HG02588 (cell line): ENCODE measurements around the gene NRTN.

Experiments used
- ATAC-seq: cut with Tn5 transposase; IDR thresholded peaks from one replicate; pipeline ENCODE4 v1.9.1; 2021; ENCODE audit warnings: mild to moderate bottlenecking, moderate library complexity; ENCODE audit not compliant: unreplicated experiment

The NRTN gene

DNA sequence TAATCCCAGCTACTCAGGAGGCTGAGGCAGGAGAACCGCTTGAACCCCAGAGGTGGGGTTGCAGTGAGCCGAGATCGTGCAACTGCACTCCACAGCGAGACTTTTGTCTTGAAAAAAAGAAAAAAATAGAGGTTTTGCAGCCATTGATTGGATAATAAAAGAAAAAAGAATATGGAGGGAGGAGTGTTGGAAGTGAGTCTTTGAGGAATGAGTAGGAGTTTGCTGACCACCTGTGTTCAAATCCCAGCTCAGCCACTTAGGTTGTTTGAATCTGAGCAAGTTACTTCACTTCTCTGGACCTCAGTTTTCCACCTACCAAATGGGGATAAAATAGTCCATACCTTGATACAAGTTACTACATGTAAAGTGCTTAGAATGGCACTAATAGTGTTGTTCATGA lies 6.2 kb downstream of the NRTN start:
- no peak for ATAC-seq

DNA sequence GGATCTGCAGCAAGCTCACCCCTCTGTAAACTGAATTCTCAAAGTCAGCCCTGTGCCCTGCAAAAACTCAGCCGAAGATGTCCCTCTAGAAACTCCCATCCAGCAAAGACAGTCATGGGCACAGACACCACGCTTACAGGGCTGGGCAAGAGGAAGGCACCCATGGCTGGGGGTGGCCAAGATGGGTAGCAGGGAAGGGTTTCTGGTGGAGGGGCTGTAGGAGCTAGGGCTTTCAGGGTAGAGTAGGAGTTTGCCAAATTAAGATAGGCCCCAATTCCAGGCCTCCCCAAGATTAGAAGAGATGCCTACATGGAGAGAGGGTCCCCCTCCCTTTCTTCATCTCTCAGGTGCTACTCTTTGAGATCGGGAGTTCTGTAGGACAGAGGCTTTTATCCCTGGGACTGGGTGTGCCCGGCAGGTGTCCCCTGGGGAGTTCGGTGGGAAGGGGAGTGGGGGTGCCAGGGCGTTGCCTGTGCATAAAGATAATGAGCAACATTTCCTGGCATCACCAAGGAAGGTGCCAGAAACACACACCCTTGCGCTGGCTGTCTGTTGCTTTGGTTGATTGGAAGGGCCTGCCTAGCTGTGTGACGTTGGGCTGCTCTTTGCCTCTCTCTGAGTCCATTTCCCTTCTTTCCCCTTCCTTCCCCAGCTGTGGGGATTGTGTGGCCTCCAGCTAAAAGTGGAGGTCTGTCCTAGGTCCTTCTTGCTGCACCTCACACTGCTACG lies 9.4 kb downstream of the NRTN start:
- ATAC-seq: no peak

DNA sequence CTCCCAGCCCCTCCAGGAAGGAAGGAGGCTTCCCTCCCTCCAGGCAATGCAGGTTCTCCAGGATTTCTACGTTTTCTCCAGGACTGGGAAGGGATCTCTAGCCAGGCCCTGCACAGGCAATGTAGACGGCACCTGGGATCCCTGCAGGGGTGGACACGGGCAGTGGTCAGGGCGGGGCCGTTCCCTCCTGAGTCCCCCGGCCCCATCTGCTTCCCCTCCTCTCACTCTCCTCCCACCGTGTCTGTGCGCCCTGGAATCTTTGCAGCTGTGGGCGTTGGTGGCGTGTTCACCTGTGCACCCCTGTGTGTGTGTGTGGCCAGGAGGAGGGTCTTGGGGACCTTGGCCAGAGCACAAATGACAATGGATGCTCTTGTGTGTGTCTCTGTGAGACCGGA lies 10.0 kb downstream of the NRTN start:
- ATAC-seq: no peak

DNA sequence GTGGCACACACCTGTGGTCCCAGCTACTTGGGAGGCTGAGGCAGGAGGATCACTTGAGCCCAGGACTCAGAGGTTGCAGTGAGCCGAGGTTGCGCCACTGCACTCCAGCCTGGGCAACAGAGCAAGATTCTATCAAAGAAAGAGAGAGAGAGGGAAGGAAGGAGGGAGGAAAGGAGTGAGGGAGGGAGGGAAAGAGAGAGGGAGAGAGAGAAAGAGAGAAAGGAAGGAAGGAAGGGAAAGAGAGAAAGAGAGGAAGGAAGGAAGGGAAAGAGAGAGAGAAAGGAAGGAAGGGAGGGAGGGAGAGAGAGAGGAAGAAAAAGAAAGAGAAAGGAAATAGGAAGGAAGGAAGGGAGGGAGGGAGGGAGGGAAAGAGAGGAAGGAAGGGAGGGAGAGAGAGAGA lies 12.4 kb downstream of the NRTN start:
- no peak for ATAC-seq

DNA sequence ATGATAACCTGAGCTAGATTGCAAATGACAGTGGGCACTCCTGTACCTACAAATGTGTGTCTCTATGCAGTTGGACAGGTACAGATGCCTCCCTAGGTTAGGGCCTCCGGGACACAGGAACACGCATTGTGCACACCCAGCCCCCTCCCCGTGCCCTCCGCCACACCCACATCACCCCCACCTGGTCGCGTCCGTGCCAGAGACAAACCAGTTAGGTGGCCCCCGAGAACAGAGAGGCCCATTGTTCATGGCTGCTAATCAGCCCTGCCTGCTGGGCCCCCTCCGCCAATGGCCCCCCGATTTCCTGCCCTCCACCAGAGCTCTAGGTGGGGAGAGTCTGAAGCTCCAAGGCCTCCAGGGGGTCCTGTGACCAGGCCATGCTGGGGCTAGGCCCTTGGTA lies 13.7 kb downstream of the NRTN start:
- ATAC-seq: no peak

DNA sequence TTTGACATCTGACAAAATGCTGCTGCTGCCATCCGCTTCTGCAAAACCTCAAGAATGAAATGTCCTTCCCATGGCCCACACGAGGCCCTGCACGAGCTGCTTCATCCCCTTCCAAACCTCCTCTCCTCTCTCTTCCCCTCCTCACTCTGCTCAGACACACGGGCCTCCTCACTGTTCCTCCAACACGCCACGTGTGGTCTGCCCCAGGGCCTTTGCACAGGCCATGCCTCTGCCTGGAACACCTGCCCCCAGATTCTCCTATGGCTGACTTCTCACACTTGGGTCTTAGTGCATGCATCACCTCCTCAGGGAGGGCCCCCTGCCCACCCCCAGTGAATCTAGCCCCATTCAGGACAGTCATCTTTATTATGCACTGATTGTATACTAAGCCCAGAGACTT lies 15.9 kb downstream of the NRTN start:
- ATAC-seq: no peak

DNA sequence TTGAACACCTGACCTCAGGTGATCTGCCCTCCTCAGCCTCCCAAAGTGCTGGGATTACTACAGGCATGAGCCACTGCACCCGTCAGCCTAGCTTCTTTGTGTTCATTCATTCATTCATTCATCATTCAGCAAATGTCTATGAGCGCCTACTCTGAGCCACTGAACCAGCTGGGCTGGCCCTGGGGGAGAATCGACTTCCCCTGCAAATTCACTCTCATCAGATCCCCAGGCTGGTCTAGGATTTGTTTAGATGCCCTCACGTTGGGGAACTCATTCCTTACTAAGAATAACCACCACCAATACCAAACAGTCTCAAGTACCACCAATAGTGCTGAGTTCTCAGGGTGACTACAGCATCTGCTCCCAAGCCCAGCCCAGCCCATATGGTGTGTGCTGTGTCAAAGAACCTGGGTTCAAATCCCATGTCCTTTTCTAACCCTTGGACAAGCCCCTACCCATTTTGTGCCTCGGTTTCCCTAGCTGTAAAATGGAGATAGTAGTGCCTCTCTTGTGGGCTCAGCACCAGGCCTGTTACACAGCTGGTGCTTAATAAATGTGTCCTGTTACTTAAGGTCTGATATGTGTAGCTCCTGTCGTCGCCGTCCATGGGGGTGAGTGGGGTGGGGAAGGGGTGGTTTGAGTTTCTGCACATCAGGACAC lies 16.8 kb downstream of the NRTN start:
- no peak for ATAC-seq

DNA sequence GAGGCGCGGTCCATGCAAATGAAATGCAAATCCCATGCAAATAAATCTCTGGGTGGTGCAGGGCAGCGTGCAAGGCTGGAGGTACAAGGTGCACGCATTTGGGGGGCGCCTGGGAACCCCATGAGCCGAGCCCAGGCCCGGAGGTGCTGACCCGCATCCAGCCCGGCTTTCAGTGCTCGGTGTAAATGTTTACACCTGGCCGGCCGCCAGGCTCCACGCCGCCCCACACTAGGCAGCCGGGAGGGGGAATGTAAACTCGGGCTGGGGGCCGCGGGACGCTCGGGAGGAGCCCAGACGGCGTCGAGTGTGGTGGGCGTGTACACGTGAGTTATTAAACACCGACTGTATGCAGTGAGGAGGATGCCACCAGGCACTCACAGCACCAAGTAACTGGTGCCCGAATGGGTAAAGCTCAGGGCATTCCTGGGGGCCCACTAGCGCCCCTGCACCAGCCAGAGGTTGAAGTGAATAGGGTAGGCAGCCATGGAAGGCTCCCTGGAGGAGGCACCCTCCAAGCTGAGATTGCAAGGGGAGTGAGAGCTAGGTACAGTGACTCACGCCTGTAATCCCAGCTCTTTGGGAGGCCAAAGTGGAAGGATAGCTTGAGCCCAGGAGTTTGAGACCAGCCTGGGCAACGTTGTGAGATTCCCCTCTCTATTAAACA lies 17.4 kb downstream of the NRTN start:
- no peak for ATAC-seq

DNA sequence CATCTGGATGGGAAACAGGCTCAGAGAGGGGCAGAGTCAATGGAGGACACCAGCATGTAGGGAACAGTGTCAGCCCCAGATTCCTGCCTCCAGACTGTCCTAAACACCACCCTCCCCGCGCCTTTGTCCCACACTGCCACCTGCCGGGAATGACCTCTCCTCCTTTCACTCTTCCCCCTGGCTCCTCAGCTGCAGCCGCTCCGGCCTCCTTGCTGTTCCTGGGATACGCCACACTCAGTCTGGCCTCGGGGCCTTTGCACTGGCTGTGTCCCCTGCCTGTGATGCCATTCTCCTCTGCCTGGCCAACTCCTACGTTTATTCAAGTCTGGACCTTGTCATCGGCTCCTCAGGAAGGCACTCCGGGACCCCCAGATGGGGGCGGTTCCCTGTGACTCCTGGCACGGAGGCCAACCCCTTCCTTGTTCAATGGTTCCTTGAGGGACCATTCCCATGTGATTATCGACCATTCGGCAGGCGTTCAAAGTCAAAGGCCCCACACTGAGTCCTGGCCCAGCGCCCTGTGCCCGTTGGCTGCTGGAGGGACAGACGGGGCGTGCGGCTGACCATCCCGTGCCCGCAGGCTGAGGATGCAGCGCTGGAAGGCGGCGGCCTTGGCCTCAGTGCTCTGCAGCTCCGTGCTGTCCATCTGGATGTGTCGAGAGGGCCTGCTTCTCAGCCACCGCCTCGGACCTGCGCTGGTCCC lies 18.9 kb downstream of the NRTN start:
- ATAC-seq: no peak

DNA sequence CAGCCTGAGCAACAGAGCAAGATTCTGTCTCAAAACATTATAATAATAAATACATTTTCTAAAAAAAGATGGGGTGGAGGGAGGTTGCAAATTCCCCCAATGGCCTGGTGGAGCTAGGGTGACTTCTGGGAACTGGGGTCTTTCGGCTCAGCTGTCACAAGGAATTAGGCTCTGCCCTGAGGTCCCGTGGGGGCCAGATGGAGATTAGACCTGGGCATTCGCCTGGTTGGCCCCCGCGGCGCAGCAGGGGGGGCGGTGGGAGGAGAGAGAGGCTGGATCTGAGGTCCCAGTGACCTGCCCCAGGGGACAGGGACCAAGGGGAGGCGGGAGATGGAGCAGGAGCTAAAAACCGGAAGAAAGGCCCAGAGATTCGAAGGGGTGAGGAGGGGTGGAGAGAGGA lies 19.9 kb downstream of the NRTN start:
- ATAC-seq: no peak

DNA sequence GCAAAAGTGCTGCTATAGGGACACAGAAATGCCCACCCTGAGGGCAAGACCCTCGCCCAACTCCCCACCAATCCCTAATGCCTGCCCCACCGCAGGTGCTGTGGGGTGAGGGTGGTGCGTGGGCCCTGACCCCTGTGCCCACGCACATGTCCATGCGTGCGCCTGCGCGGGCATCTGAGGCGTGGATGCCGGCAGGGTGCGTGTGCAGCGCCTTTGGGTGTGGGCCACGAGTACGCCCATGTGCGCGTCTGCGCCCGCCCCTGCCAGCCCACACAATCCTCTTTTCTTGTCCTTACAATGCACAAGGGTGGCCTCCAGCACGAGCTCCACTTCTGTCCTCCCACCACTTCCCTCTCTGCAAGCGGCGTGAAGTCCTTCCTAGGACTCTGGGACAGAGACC lies 20.3 kb downstream of the NRTN start:
- ATAC-seq: no peak

DNA sequence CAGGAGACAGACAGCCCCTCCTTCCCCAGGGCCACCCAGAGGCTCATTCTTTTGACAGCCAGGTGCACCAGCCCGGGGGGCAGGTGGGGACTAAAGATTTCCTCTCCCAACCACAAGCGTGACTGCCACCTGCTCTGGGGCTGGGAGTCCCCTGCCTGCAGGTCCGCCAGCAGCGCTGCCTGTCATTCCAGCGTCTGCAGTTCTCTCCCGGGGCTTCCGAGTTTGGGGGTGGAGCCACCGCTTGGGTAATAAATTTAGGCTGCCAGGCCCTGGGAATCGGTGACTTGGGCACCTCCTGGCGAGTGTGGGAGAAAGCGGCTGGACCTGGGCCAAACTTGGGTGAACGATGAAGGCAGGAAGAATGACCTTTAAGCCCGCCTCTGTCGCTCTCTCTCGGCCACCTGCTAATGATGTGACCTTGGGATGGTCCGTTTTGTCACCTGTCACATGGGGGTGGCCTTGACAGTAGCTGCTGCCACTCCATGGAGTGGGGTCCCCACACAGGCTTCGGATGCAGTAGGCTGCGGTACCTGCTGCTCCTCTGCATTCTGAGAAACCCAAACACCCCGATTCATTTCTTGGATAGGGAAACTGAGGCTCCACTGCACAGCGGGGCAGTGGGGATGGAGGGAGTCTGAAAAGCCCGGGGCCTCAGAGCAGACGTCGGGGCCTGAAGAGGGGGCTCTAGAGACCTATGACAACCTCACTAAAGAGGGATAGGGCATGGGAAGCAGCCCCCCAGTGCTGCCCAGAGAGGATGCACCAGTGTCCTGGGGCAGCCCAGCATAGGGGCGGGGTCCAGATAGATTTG lies 21.9 kb downstream of the NRTN start:
- no peak for ATAC-seq

DNA sequence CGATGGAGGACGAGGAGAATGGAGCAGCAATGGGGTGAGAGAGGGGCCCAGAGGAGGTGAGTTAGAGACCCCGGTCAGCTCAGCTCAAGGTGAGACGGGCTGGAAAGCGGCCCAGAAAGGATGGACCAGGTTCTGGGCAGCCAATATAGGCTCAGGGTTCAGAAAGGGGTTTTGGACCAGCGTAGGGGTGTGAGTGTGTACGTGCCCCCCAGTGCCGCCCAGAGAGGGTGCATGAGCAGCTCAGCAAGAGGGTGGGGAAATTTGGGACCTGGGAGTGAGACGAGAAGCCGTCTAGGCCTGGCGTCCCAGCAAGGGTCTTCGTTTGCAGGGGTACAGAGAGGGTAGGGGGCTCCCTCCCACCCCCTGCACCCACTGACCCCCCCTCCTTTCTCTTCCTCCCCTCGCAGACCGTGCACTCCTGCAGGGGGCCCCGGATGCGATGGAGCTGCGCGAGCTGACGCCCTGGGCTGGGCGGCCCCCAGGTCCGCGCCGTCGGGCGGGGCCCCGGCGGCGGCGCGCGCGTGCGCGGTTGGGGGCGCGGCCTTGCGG lies 22.5 kb downstream of the NRTN start:
- ATAC-seq: no peak

DNA sequence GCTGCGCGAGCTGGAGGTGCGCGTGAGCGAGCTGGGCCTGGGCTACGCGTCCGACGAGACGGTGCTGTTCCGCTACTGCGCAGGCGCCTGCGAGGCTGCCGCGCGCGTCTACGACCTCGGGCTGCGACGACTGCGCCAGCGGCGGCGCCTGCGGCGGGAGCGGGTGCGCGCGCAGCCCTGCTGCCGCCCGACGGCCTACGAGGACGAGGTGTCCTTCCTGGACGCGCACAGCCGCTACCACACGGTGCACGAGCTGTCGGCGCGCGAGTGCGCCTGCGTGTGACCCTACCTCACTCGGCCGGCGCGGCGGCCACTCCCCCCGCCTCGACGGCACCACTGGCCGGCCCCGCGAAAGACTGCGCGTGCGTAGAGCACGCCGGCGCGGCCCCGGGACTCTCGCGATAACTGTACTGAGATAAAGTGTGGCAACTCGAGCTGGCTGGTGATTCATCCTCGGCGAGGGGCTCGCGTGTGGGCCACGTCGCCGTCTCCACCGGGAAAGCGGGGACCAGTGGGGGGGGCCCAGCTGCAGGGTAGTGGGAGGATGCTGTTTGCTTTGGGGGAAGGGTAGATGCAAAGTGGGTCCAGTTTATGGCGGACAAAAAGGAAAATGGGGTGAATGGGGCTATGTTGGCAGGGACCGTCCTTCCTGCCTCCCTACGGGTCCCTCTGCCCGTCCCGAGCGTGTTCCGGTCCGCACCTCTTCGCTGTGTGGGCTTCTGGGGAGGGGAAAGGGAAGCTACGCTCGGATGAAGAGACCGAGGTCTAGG lies 23.2 kb downstream of the NRTN start:
- peak; percentile 70 for ATAC-seq

DNA sequence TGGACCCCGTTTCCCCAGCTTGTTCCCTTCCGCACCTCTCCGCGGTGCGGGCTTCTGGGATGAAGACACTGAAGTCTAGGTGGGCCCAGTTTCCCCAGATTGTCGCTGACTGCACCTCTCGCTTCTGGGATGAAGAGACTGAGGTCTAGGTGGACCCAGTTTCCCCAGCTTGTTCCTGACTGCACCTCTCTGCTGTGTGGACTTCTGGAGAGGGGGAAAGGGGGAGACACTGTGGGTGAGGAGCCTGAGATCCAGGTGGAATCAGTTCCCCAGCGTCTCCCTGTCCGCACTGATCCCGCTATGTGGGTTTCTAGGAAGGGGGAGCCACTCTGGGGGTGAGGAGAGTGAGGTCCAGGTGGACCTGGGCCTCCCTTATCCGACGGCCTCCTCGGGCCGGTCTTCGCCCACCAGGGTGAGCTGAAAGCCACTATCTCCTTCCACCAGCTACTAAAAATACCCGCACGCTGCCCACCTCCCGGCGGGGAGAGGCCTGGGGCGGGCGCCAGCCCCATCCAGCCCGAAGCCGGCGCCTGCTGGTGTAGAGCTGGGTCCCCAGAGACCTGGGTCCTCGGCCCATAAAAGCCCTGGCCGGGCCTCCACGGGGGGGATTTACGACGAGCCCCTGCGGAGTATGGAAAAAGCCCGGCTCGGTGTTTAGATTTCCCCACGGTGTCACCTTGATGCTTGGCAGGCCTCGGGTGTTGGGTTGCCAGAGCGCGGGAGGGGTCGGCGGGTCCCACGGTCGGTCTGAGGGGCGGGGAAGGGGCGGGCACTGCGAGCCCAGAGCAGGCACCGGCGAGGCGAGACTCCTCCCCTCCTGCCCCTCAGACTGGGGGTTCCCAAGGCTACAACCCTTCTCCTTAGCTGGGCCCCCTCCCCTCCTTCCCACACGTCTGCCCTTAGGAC lies 24.0 kb downstream of the NRTN start:
- no peak for ATAC-seq

DNA sequence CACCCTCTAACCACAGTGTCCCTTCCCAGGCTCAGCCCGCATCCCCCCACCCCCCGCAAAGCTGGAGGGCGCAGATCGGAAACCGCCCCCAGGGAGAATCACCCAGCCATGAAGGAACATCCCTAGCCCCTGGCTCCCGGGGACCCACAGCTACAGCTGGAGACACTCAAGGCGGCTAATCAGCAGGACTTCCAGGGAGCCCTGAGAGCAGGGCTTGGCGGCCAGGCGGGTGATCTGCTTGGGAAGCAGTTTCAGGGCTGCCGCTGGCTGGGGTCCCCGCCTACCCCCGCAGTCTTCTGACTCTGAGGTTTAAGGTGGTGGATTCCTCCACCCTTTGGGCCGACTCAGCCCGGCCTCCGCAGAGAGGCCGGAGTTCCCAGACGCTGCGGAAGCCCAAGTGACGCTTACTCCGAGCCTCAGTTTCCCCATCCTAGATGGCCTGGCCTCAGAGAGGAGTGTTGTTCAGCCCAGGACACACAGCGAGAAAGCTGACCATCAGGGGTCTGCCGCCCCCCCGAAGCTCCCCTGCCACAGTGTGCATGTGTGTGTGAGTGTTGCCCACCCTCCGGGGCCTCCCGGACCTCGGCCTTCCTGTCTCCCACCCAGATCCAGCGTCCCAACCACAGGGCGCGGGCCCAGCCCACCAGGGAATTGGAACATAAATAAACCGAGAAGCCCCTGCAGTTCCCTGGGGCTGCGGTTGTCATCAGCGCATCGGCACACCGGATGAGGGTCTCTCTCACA lies 24.9 kb downstream of the NRTN start:
- ATAC-seq: no peak

DNA sequence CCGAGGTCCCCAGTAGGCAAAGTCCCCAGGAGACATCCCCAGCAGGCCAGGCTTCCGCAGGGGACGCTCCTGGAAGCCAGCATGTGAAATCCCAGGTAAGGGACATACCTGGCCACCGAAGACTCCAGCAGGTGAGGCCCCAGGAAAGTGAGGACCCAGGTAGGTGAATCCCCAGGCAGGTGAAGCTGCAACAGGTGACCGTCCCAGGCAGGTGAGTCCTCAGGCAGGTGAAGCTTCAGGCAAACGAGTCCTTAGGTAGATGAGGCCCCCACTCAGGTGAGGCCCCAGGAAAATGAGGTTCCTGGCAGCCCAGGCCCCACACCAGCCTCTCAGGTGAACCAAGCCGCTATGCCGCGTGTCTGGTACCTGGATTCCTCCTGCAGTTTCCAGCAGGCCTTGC lies 26.3 kb downstream of the NRTN start:
- no peak for ATAC-seq

DNA sequence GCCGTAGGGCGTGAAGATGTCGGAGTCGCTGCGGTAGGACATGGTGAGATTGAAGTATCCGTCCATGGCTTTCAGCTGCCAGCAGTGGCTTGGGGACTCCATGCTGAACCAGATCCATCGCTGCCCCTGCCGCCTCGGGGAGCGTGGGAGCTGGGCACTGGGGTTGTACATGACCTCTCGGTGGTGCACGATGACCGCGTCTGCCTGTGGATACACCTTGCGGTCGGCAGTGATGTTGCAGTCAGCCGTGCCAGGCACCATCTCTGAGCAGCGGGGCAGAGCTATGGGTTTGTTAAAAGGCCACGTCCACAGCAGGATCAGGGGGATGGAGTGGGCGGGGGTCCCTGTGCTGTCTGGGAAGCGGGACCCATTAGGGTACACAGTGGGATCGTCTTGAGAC lies 27.2 kb downstream of the NRTN start:
- no peak for ATAC-seq
